HepG2 (cell line): ENCODE measurements around the gene RPS6KC1. TPM values are rescaled to one million over a fixed set of nuclear protein-coding genes. Genes with fewer than 3 reads are reported as not detected.

Source experiments
- AKAP8 ChIP-seq: sonication (generic); formaldehyde crosslinking; IDR thresholded peaks from 2 replicates; pipeline ENCODE4 v1.5.1; 2020; ENCODE audit warnings: mild to moderate bottlenecking, missing genetic modification reagents
- ESRRA ChIP-seq: sonication (generic); formaldehyde crosslinking; IDR thresholded peaks from 2 replicates; pipeline ENCODE4 v1.5.1; 2020; ENCODE audit warnings: mild to moderate bottlenecking, low read depth, missing genetic modification reagents
- GPN1 ChIP-seq: sonication (generic); formaldehyde crosslinking; IDR thresholded peaks from 2 replicates; pipeline ENCODE4 v1.5.1; 2020; ENCODE audit warnings: missing genetic modification reagents, borderline replicate concordance
- HNF1B ChIP-seq: sonication (generic); formaldehyde crosslinking; IDR thresholded peaks from 2 replicates; pipeline ENCODE4 v1.5.1; 2020; ENCODE audit warnings: mild to moderate bottlenecking, moderate library complexity, missing genetic modification reagents
- IKZF1 ChIP-seq: fragments of 450-650 bp; IDR thresholded peaks from 2 replicates; pipeline ENCODE4 v1.7.1; 2016
- ISL2 ChIP-seq: sonication (generic); formaldehyde crosslinking; IDR thresholded peaks from 2 replicates; pipeline ENCODE4 v1.5.0; 2020; ENCODE audit warnings: missing genetic modification reagents
- NFYB ChIP-seq: sonication (generic); formaldehyde crosslinking; IDR thresholded peaks from 2 replicates; pipeline ENCODE4 v1.4.0; 2020; ENCODE audit warnings: missing genetic modification reagents
- RXRA ChIP-seq: sonication (generic); formaldehyde crosslinking; IDR thresholded peaks from 2 replicates; pipeline ENCODE4 v1.5.1; 2020; ENCODE audit warnings: missing genetic modification reagents
- SIN3A ChIP-seq: IDR thresholded peaks from 2 replicates; pipeline ENCODE4 v1.6.1; 2011; ENCODE audit warnings: low read depth, mild to moderate bottlenecking, control low read depth, low read length, borderline replicate concordance
- ZNF282 ChIP-seq: fragments of 450-650 bp; IDR thresholded peaks from 2 replicates; pipeline ENCODE4 v1.6.1; 2018; ENCODE audit not compliant: partially characterized antibody
- ZNF326 ChIP-seq: sonication (generic); formaldehyde crosslinking; IDR thresholded peaks from 2 replicates; pipeline ENCODE4 v1.4.0; 2020; ENCODE audit warnings: missing genetic modification reagents, borderline replicate concordance
- ZNF441 ChIP-seq: sonication (generic); formaldehyde crosslinking; IDR thresholded peaks from 2 replicates; pipeline ENCODE4 v1.7.0; 2021; ENCODE audit warnings: missing genetic modification reagents, borderline replicate concordance
- ZNF546 ChIP-seq: sonication (generic); formaldehyde crosslinking; conservative IDR thresholded peaks from 2 replicates; pipeline ENCODE4 v1.8.1; 2023; ENCODE audit warnings: mild to moderate bottlenecking, missing genetic modification reagents
- ZNF556 ChIP-seq: sonication (generic); formaldehyde crosslinking; IDR thresholded peaks from 2 replicates; pipeline ENCODE4 v1.4.0; 2020; ENCODE audit warnings: mild to moderate bottlenecking, missing genetic modification reagents, borderline replicate concordance
- ZNF678 ChIP-seq: sonication (generic); formaldehyde crosslinking; IDR thresholded peaks from 2 replicates; pipeline ENCODE4 v1.4.0; 2020; ENCODE audit warnings: mild to moderate bottlenecking, missing genetic modification reagents
- polyA plus RNA-seq, 8 experiments: library from polyadenylated mRNA; depleted of rRNA in 3 of 8; stranded (reverse) in 7 of 8; unstranded in 1 of 8; fragments of >200 nt; fragmentation: Illumina TruSeq in 4 of 8; extraction: Trizol in 4 of 8; gene quantifications; 2 replicates each; pipeline versions ENCODE4 v1.2.1 to v1.2.3, GENCODE V29; 2011 to 2016; ENCODE audit warnings: low read depth in 4 of 8, missing spikeins in 1 of 8, mixed read lengths in 1 of 8; ENCODE audit not compliant: insufficient read depth in 1 of 8
- total RNA-seq, 5 experiments: library from RNA; depleted of rRNA; stranded (reverse); fragments of >200 nt; fragmentation: Illumina TruSeq; extraction: Trizol; gene quantifications; 2 replicates each; pipeline ENCODE4 v1.2.3, GENCODE V29; 2016; ENCODE audit warnings: low read depth in 1 of 5
- TF ChIP-seq, protein P1 (sequence below): sonication (generic); formaldehyde crosslinking; IDR thresholded peaks from 2 replicates; pipeline ENCODE4 v1.9.0; 2021; ENCODE audit warnings: missing genetic modification reagents, mild to moderate bottlenecking, borderline replicate concordance
- TF ChIP-seq, protein P2 (sequence below): sonication (generic); formaldehyde crosslinking; IDR thresholded peaks from 2 replicates; pipeline ENCODE4 v1.4.0; 2020; ENCODE audit warnings: missing genetic modification reagents, borderline replicate concordance
- TF ChIP-seq, protein P3 (sequence below): sonication (generic); formaldehyde crosslinking; IDR thresholded peaks from 2 replicates; pipeline ENCODE4 v1.8.0; 2022; ENCODE audit warnings: mild to moderate bottlenecking, missing genetic modification reagents, moderate library complexity

The RPS6KC1 gene
- total and polyA plus RNA-seq, 2 of the 13 experiments (the other 11 are each of a cell fraction or from before 2014, with no cell fraction given), result 11.0 to 25.2 TPM

DNA sequence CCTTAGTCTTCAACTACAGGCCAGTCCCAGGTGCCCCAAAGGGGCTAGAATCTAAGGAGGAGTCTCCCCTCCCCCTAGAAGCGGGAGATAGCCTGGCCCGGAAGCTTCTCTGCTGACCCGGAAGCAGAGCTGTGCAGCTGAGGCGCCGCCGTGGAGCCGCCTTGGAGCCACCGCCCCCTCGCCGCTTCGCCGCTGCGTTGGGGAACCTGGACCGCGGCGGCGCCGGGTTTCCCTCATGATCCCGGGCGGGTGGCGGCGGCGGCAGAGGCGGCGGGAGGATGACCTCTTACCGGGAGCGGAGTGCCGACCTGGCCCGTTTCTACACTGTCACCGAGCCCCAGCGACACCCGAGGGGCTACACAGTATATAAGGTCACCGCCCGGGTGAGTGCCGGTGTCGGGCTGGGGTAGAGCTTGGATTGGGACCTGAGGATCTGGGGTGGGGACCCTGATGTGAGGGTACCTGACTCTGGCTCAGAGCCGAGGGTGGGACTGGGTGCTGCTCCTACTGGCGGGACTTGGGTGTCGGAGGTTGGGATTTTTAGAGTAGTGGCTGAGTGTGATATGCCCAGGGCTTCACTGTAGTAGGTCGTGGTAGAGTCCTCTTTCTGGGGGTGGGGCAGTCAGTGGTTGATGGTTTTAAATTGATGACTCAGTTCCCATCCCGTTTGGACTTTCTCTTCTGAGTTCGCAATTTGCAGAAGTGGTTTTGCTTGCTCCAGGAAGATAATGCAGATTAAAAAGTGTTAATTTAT is at the start of gene RPS6KC1 (continued):
- TF ChIP-seq HNF1B (CRISPR knock-in tag) (no peak), NFYB (CRISPR knock-in tag) (no peak), AKAP8 (CRISPR knock-in tag) (0 out of 2 replicates have a peak, but pooled peaks have one; percentile 29), SIN3A (peak; percentile 58; the same call in 1 of the 2 replicates), RXRA (CRISPR knock-in tag) (peak; percentile 41; the same call in 1 of the 2 replicates), ISL2 (CRISPR knock-in tag) (peak; percentile 67), ESRRA (CRISPR knock-in tag) (0 out of 2 replicates have a peak, but pooled peaks have one; percentile 37), ZNF441 (CRISPR knock-in tag) (0 out of 2 replicates have a peak, but pooled peaks have one; percentile 18), ZNF556 (CRISPR knock-in tag) (peak; percentile 52; the same call in 1 of the 2 replicates), ZNF326 (CRISPR knock-in tag) (no peak), ZNF546 (CRISPR knock-in tag) (no peak), ZNF282 (no peak), IKZF1 (no peak), GPN1 (CRISPR knock-in tag) (no peak), ZNF678 (no peak)
- TF ChIP-seq, protein P1, sequence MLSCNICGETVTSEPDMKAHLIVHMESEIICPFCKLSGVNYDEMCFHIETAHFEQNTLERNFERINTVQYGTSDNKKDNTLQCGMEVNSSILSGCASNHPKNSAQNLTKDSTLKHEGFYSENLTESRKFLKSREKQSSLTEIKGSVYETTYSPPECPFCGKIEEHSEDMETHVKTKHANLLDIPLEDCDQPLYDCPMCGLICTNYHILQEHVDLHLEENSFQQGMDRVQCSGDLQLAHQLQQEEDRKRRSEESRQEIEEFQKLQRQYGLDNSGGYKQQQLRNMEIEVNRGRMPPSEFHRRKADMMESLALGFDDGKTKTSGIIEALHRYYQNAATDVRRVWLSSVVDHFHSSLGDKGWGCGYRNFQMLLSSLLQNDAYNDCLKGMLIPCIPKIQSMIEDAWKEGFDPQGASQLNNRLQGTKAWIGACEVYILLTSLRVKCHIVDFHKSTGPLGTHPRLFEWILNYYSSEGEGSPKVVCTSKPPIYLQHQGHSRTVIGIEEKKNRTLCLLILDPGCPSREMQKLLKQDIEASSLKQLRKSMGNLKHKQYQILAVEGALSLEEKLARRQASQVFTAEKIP, result no peak
- TF ChIP-seq, protein P2, sequence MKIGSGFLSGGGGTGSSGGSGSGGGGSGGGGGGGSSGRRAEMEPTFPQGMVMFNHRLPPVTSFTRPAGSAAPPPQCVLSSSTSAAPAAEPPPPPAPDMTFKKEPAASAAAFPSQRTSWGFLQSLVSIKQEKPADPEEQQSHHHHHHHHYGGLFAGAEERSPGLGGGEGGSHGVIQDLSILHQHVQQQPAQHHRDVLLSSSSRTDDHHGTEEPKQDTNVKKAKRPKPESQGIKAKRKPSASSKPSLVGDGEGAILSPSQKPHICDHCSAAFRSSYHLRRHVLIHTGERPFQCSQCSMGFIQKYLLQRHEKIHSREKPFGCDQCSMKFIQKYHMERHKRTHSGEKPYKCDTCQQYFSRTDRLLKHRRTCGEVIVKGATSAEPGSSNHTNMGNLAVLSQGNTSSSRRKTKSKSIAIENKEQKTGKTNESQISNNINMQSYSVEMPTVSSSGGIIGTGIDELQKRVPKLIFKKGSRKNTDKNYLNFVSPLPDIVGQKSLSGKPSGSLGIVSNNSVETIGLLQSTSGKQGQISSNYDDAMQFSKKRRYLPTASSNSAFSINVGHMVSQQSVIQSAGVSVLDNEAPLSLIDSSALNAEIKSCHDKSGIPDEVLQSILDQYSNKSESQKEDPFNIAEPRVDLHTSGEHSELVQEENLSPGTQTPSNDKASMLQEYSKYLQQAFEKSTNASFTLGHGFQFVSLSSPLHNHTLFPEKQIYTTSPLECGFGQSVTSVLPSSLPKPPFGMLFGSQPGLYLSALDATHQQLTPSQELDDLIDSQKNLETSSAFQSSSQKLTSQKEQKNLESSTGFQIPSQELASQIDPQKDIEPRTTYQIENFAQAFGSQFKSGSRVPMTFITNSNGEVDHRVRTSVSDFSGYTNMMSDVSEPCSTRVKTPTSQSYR (CRISPR knock-in tag), result peak; percentile 84
- TF ChIP-seq, protein P3, sequence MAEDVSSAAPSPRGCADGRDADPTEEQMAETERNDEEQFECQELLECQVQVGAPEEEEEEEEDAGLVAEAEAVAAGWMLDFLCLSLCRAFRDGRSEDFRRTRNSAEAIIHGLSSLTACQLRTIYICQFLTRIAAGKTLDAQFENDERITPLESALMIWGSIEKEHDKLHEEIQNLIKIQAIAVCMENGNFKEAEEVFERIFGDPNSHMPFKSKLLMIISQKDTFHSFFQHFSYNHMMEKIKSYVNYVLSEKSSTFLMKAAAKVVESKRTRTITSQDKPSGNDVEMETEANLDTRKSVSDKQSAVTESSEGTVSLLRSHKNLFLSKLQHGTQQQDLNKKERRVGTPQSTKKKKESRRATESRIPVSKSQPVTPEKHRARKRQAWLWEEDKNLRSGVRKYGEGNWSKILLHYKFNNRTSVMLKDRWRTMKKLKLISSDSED (CRISPR knock-in tag), result peak; percentile 58; the same call in 1 of the 2 replicates
